ENCODE data around the gene SLC25A26. TPM values are rescaled to one million over a fixed set of nuclear protein-coding genes. Genes with fewer than 3 reads are reported as not detected.

Gene SLC25A26
- total RNA-seq, 4 donors from 2014 or later: 8.5 to 26.3 (median 16.7) TPM

DNA sequence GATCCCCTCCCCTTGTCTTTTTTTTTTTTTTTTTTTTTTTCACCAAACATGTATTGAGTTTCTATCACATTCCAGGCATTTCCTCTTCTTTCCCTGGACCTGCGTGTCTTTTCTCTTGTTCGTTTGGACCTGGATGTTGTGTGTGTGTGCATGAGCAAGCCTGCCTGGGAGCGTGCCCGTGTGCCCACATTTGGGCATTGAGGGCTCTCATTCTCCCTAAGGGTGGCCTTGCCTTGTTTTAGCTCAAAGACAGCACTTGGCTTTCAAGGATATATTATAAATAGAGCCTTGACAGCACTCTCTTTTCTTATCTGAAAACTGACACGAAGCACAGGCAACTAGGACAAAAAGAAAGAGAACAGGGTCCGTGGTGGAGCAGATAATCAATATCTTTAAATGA is 39.0 kb upstream of the SLC25A26 start:
- no peaks in the 10 kb centered on the region for H3K4me1 ChIP-seq
- H3K27me3 ChIP-seq: no peaks in the 10 kb centered on the region
- no peaks in the 10 kb centered on the region for H3K9me3 ChIP-seq
- no peak for TF ChIP-seq POLR2A (IDR thresholded peaks at IDR 0.05)
- TF ChIP-seq, protein P1, sequence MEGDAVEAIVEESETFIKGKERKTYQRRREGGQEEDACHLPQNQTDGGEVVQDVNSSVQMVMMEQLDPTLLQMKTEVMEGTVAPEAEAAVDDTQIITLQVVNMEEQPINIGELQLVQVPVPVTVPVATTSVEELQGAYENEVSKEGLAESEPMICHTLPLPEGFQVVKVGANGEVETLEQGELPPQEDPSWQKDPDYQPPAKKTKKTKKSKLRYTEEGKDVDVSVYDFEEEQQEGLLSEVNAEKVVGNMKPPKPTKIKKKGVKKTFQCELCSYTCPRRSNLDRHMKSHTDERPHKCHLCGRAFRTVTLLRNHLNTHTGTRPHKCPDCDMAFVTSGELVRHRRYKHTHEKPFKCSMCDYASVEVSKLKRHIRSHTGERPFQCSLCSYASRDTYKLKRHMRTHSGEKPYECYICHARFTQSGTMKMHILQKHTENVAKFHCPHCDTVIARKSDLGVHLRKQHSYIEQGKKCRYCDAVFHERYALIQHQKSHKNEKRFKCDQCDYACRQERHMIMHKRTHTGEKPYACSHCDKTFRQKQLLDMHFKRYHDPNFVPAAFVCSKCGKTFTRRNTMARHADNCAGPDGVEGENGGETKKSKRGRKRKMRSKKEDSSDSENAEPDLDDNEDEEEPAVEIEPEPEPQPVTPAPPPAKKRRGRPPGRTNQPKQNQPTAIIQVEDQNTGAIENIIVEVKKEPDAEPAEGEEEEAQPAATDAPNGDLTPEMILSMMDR (IDR thresholded peaks at IDR 0.05): no peak
- no peak overlapping the region for H3K4me3 ChIP-seq
- DNase-seq: no peak
- 68 to 71% methylated on average over 5 to 6 of the region's 6 CpGs for WGBS, 2 donors
- intact Hi-C loops (cut with DNase I): no loop called here
- H3K27ac ChIP-seq: no peak overlapping the region
- no peaks in the 10 kb centered on the region for H3K36me3 ChIP-seq

DNA sequence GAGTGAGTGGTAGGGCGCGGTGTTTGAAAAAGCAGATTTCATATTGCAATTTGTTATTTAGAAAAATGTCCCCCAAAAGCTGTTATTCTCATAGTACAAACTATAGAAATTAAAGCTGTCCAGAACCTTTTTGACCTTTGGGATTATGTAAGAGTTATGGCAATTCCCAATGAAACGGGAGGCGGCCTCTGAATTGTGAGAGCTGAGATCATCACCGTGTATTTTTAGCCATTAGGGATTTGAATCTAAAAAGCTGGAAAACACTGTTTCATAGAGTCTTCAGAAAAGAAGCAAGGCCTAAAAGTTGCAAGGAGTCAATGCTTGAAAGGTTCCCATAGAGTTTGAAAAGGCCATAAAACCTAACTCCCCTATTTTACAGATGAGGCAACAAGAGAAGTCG is 38.6 kb upstream of the SLC25A26 start:
- TF ChIP-seq, protein P1 (IDR thresholded peaks at IDR 0.05): no peak
- TF ChIP-seq POLR2A (IDR thresholded peaks at IDR 0.05): no peak
- Histone ChIP-seq H3K27me3 (no peaks in the 10 kb centered on the region), H3K4me1 (no peaks in the 10 kb centered on the region), H3K9me3 (no peaks in the 10 kb centered on the region), H3K36me3 (no peaks in the 10 kb centered on the region), H3K4me3 (no peak overlapping the region), H3K27ac (no peak overlapping the region)
- intact Hi-C loops (cut with DNase I): no loop called here
- 77 to 86% methylated on average over 6 of the region's 6 CpGs for WGBS, 2 donors
- DNase-seq: no peak

DNA sequence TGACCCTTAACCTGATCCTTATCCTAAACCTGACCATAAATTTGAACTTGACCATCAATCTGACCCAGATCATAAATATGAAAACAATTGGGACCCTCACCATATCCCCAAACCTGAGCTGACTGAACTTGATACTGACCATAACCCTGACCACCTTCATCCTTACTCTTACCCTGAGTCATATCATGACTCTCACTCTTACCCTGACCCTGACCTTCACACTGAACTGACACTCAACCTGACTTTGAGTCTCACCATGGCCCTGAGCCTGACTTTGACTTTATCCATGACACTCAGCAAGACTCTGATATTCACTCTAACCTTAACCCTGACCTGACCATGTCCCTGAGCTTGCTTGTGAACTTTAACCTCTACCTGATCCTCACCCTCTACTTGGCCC is 34.3 kb upstream of the SLC25A26 start:
- no peaks in the 10 kb centered on the region for H3K9me3 ChIP-seq
- H3K4me1 ChIP-seq: no peaks in the 10 kb centered on the region
- no peak overlapping the region for H3K27ac ChIP-seq
- H3K27me3 ChIP-seq: no peaks in the 10 kb centered on the region
- H3K36me3 ChIP-seq: no peaks in the 10 kb centered on the region
- DNase-seq: no peak
- intact Hi-C loops (cut with DNase I): no loop called here
- H3K4me3 ChIP-seq: no peak overlapping the region
- TF ChIP-seq, protein P1 (IDR thresholded peaks at IDR 0.05): no peak
- TF ChIP-seq POLR2A (IDR thresholded peaks at IDR 0.05): no peak

- TF ChIP-seq, protein P1 (IDR thresholded peaks at IDR 0.05): peak in 2 of 6 experiments; percentile 8 to 16
- TF ChIP-seq POLR2A (IDR thresholded peaks at IDR 0.05): no peak
- peaks cover 0 to 16% (median 0%) of the 10 kb centered on the region in 4 donors for H3K27me3 ChIP-seq
- H3K4me3 ChIP-seq: peak overlapping the region in 1 of 4 donors; percentile 29
- 11% methylated on average over 10 to 20 of the region's 21 CpGs for WGBS, 2 donors
- H3K27ac ChIP-seq: no peak overlapping the region
- DNase-seq: no peak
- no peaks in the 10 kb centered on the region for H3K9me3 ChIP-seq
- peaks cover 0 to 6% (median 3%) of the 10 kb centered on the region in 3 donors for H3K4me1 ChIP-seq
- intact Hi-C loops (cut with DNase I): no loop called here
- H3K36me3 ChIP-seq: no peaks in the 10 kb centered on the region
Measured at GRCh38 chr3:66195347-66195783, 25.4 kb upstream of the SLC25A26 start.

DNA sequence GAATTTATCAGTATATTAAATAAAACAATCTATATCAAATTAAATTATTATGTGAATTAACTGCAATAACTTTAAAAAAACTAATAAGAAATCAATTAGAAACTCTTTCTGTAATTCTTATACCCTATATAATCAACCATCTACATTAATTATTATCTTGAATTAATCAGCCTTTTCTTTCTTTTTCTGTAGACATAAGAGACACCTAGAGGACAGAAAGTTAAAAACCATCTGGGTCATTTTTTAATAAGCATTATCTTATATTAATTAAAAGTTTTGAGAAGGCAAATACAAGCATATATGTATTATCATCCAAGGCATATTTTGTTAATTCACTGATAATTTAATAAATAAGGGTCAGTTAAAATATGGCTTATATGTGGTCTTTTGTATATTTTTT is 24.2 kb upstream of the SLC25A26 start:
- H3K4me1 ChIP-seq: peaks cover 0 to 6% (median 3%) of the 10 kb centered on the region in 3 donors
- DNase-seq: no peak
- intact Hi-C loops (cut with DNase I): no loop called here
- H3K27me3 ChIP-seq: peaks cover 0 to 16% (median 0%) of the 10 kb centered on the region in 4 donors
- no peak overlapping the region for H3K4me3 ChIP-seq
- no peak overlapping the region for H3K27ac ChIP-seq
- no peaks in the 10 kb centered on the region for H3K9me3 ChIP-seq
- no peak for TF ChIP-seq POLR2A (IDR thresholded peaks at IDR 0.05)
- TF ChIP-seq, protein P1 (IDR thresholded peaks at IDR 0.05): peak in 1 of 6 experiments; percentile 13
- H3K36me3 ChIP-seq: no peaks in the 10 kb centered on the region
